Stimulated activated CD4-positive, alpha-beta T cell treated with anti-CD3 and anti-CD28 coated beads, Interleukin-1b, Interleukin-23, amount 100 ng/mL, for 48 hours (primary cell): ENCODE data around the gene ZMYND15.

Experiments
- DNase-seq: peaks from one replicate; pipeline ENCODE4 v3.0.0-alpha.2; 2020

ZMYND15 gene

DNA sequence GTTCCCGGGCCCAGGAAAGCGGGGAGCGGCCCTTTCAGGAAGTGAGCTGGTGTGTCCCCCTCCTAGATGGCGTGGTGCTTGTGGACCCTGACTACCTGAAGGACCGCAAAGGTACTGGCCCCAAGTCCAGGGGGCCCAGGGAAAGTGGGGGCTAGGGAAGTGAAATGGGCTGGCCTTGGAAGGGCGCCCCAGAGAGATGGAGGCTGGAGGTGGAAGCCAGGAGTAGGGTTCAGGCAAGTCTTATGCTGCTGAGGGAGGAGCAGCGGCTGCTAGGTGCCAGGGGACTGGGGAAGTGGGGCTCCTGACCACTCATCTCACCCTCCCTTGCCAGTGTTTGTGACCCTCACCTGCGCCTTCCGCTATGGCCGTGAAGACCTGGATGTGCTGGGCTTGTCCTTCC, 23.6 kb upstream of the ZMYND15 start:
- no peak for DNase-seq

DNA sequence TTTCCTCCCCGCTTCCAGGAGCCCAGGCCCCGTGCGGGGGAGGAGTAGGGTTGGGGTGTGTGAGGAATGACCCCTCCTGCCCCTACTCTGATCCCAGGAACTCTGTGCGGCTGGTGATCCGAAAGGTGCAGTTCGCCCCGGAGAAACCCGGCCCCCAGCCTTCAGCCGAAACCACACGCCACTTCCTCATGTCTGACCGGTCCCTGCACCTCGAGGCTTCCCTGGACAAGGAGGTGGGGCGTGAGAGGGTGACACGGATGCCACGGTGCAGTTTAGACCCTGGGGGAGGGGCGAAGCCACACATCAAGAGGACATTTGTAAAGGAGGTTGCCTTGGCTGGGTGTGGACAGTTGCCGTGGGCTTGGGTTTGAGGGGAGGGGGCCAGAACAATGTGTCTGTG, 21.8 kb upstream of the ZMYND15 start:
- DNase-seq, result no peak

DNA sequence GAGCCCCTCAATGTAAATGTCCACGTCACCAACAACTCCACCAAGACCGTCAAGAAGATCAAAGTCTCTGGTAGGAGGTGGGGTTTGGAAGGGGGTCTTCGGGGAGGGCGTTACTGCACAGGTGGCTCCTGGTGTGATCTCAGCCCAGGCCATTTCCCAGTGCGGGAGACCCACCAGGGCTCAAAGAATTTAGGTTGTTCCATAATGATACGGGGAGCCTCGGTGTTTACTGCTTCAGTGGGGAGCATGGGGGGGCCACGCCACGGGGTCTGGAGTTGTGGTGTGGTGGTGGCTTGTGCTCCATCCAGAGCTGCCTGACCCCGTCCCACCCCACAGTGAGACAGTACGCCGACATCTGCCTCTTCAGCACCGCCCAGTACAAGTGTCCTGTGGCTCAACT, 21.4 kb upstream of the ZMYND15 start:
- DNase-seq, result no peak

DNA sequence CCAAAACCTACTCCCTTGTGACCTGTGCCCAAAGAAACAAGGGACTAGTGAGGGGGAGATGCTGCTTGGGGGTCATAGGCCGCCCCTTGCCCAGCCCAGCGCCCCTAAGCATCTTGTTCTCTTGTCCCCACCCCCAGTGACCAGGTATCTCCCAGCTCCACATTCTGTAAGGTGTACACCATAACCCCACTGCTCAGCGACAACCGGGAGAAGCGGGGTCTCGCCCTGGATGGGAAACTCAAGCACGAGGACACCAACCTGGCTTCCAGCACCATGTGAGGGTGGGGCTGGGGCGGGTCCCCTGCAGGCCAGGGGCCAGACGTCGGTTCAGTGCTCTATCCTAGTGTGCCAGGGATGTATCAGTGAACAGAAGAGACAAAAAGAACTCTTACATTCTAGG, 20.5 kb upstream of the ZMYND15 start:
- no peak for DNase-seq

DNA sequence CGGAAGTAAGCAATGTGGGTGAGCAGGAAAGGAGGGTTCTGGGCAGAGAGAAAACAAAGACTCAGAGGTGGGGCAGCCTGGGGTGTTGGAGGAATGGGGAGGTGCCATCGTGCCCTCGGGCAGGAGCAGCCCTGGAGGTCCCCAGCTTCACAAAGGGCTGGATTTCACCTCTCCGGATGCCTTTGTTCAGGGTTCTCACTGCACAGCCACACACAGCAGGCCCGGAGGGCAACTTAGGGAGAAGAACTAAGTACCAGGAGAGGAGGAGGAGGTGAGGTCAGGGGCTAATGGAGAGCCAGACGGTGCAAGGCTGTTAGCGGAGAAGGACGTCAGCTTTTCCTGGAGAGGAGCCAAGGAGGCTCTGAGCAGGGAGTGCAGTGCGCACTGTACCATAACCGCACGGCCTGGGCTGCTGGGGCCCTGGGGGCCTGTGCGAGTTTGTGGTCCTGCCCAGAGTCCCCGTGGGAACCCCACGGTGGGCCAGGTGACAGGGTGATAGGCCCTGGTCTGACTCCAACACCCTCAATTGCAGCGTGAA, 19.9 kb upstream of the ZMYND15 start:
- DNase-seq, result no peak

DNA sequence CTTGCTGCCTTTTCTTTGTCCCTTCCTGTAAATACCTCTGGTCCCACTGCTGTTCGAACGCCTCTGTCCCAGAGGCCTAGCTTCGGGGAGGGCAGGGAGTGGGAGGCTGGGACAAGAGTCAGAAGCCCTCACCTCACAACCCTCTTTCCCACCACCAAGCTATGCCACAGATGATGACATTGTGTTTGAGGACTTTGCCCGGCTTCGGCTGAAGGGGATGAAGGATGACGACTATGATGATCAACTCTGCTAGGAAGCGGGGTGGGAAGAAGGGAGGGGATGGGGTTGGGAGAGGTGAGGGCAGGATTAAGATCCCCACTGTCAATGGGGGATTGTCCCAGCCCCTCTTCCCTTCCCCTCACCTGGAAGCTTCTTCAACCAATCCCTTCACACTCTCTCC, 18.8 kb upstream of the ZMYND15 start:
- DNase-seq, result no peak

DNA sequence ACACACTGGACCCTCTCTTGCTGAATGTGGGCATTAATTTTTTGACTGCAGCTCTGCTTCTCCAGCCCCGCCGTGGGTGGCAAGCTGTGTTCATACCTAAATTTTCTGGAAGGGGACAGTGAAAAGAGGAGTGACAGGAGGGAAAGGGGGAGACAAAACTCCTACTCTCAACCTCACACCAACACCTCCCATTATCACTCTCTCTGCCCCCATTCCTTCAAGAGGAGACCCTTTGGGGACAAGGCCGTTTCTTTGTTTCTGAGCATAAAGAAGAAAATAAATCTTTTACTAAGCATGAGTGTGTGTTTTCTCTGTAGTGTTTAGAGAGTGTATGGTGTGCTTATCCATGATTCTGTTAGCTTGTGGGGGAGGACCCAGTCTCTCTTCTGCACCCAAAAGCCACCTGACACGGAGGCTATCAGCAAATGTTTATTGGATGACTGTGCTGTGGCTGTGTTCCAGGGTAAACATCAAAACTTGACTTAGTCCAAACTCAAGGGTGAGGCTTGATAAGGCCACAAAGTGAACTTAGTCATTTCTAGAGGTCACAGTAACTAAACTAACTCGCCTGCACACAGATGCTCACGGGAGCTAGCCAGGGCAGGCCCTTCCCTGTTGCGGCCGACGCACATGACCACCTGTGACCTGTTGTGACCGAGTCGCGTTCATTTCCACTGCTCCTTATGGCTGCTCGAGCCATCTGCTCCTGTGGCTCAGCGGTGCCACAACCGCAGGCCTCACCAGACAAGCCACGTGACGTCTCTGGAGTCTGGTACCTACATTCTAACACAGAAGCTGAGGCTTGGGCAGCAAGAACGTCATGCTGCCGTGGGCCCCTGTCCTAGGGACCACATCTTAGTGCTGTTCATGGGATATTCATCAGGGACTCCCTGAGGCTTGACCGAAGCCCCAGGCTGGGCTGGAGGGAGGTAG, 18.2 kb upstream of the ZMYND15 start:
- no peak for DNase-seq

DNA sequence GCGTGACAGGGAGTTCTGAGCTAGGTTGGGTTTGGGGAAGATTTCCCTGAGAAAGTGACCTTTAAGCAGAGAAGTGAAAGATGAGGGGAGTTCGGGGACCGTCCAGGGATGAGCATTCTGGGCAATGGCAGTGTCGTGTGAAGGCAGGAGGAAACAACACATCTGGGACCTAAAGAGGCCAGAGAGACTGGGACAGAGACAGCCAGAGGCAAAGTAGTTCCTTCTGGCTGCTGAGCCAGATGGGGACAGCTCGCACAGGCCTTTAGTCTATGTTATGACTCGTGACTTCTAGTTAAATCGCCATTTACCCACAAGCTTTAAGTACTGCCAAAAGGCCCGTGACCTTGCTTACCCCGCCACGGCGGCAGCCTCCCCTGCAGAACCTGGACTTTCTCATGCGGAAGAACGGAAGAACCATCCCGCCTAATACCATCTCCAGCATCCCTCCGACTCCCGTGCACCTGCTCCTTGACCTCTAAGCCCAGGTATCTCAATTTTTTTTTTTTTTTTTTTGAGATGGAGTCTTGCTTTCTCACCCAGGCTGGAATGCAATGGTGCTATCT, 16.9 kb upstream of the ZMYND15 start:
- DNase-seq, result no peak

DNA sequence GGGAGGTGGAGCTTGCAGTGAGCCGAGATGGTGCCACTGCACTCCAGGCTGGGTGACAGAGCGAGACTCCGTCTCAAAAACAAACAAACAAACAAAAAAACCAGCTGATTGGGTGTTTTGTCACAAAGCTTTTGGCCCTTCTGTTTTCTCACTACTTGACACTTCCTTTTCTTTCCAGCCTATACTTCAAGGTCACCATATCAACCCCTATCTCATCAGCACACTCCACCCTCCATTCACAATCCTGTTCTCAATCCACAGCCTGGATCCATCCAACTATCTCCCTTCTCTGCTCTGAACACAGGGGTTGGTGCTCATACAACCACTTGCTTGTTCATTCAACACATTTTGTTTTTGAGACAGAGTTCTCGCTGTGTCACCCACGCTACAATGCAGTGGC, 15.0 kb upstream of the ZMYND15 start:
- DNase-seq, result no peak

DNA sequence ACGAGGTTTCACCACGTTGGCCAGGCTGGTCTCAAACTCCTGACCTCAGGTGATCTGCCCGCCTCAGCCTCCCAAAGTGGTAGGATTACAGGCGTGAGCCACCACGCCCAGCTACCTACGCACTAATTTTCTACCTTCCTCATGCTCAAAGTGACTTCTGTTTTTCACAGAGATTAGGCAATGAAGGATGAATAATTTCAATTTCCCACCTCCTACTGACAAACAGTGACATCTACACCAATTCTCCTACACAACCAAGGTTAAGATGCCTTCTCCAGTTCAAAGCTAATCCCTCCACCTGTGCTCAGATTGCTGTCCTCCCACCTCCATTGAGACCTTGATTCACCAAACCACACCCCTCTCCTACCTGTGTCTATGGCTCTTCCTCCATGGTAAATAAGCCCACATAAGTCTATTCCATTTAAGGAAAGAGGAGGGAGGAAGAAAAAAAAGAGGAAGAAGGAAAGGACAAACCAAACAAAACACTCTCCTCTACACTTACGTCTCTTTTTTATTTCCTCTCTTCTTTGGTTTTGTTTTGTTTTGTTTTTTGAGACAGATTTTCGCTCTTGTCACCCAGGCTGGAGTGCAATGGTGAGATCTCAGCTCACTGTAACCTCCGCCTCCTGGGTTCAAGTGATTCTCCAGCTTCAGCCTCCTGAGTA, 13.9 kb upstream of the ZMYND15 start:
- DNase-seq, result no peak

DNA sequence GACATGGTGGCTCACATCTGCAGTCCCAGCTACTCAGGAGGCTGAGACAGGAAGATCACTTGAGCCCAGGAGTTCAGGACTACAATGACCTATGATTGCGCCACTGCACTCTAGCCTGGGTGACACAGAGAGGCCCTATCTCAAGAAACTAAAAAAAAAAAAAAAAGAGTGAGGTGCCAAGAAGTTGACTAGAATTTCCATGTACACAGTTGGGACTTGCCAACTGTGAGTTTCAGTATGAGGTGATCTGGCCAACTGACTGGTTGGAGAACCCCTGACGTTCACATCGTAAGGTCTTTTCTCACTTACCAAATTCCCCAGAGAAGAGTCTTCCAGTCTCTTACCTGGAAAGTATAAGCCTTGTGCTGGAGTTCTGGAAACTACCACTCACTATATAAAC, 11.5 kb upstream of the ZMYND15 start:
- DNase-seq, result peak; percentile 42

DNA sequence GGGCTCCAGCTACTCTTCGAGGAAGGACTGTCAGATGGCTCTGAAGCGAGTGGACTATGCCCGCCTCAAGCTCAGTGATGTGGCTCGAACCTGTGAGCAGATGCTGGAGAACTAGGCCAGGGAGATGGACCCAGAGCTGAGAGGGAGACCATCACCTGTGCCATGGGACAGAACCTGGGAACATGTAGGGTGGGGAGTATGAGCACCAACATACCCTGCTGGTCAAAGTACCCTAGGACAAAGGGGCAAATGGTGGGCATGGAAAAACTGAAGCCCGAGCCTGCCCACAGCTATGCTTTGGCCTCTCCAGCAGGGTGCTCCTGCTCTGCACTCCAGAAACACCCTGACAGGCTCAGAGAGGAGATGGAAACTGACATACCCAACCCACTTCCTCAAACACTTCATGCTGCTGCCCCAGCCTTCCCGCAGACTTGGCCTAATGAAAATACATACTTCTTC, 6.5 kb upstream of the ZMYND15 start:
- DNase-seq, result no peak

DNA sequence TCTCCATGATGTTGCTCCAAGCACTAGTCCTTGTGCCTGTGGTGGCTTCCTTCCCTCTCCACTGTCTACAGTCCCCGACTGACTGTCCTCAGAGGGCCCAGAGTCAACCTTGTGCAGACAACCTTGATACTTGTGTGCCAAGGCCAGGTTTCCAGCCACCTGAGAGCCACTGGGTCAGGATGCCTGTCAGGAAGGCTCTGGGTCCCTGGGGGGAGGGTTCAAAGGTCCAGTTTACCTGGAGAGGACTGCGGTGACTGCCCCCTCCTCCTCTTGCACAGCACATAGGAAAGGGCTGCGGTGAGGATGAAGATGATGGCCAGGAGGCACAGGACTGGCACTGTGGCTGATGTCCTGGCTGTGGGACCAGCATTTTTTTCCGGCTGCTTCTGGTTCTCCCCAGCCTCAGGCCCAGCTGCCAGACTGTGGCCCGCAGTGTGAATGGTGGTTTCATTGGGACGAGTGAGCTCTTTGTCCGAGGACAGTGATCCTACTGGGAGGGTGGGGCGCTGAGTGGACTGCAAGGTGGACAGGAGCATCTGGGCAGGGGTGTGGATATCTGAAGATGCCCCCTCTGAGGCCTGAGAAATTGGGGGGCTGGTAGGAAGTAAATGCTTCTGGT, 4.7 kb upstream of the ZMYND15 start:
- DNase-seq, result no peak

DNA sequence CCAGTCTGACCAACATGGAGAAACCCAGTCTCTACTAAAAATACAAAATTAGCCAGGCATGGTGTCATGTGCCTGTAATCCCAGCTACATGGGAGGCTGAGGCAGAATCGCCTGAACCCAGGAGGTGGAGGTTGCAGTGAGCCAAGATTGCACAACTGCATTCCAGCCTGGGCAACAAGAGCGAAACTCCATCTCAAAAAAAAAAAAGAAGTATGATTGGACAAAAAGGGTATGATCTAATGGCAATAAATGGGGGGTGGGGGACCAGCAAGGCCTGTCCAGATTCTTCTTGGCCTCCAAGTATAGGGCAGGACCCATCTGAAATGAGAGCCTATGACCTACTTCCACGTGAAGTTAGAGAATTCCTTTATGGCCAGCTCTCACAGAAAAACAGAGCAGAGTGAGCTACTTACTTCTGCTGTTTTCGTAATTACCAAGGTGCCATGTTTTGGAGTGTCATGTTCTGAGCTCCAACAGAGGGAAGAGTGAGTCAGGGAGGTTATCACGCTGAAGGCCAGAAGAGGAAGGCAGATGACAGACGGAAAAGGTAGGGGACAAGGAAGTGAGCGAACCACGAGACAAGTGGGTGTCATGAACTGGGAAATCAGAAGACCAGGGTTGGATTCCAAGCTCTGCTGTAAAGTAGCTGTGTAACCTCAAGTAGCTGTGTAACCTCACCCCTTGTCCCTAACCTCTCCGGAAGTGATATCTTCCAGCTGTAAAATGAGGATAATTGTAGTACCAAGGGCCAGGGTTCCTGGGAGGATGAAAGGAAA, 3.6 kb upstream of the ZMYND15 start:
- DNase-seq, result no peak

DNA sequence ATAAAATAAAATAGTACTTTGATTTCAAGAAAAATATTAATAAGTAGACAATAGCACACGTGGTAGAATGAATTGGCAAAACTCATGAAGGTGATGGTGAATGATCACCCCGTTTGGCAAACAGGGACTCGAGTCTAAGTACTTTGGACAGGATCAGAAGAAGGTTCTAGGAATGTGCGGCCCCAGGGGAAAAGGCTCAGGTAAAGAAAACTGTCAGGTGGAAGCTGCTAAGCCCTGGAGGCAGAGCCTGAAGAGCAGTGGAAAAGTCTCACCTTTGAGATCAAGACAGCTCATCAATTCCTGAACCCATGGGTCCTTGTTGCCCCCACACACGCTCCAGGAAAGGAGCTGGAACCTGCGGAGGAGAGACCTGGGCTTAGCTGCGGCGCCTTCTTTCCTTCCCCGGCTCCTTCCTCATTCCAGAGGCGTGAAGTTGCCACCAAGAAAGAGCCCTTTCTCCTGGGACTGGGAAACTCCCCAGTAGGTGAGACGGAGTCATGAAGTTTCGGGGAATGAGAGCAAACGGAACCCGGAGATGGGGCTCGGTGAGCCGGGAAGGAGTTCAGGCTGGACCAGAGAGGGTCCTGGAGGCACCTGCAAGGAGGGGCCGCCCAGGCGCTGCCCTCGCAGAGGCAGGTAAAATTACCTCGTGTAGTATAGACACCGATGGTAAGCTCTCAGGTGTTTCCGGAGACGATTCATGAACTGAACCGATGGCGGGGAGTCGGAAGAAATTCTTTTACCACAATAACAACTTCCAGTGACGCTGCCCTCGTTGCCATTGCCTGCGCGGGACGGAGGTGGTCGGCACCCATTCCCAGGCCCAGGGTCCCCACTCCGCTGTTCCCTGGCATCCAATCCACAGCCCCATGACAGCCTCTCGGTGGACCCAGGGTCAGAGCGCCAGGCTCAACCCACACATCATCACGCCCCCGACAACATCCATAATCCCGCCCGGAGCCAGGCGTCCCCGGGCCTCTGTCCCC, 1.2 kb upstream of the ZMYND15 start:
- DNase-seq, result no peak

DNA sequence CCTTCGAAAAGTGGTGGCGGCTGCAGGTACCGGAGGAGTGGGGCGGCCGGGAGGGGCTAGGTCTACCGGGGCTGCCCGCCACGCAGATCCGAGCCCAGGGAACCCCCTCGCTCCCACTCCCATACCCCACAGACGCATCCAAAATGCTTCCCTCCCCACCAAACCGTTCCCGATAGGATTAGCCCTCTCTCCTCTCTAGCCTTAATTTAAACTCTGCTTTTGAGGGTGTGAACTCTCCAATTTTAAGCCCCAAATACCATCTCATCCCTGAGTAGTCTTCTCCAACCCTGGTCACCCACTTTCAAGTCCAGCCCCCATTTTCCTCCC, 355 bp downstream of the ZMYND15 start:
- DNase-seq, result no peak

DNA sequence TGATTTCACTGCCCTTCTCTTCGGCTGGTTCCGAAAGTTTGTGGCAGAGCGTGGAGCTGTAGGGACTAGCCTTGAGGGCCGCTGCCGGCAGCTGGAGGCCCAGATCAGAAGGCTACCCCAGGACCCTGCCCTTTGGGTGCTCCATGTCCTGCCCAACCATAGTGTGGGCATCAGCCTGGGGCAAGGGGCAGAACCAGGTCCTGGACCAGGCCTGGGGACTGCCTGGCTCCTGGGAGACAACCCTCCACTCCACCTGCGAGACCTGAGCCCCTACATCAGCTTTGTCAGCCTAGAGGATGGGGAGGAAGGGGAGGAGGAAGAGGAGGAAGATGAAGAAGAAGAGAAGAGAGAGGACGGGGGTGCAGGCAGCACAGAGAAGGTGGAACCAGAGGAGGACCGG, 951 bp downstream of the ZMYND15 start:
- DNase-seq, result no peak

DNA sequence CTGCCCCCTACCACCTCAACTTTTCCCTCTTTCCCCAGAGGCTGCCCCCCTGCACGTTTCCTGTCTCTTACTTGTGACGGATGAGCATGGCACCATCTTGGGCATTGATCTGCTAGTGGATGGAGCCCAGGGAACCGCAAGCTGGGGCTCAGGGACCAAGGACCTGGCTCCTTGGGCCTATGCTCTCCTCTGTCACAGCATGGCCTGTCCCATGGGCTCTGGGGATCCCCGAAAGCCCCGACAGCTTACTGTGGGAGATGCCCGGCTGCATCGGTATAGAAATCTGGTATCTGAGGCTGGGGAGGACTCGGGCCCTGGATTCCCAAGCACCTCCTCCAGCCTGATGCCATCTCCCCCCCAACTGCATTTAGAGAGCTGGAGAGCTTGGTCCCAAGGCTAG, 1.9 kb downstream of the ZMYND15 start:
- no peak for DNase-seq

DNA sequence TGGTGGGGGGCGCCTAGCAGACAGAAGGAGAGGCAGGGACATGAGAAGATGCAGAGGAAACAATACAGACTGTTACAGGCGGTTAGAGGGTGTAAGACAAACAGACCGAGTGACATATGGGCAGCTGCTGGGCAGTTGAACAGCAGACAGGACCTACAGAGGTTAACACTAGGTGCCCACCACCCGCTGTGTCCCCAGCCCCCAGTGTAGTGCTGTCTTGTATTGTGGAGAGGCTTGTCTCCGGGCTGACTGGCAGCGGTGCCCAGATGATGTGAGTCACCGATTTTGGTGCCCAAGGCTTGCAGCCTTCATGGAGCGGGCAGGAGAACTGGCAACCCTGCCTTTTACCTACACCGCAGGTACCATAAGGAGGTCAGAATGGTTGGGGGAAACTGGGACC, 2.5 kb downstream of the ZMYND15 start:
- DNase-seq, result no peak

DNA sequence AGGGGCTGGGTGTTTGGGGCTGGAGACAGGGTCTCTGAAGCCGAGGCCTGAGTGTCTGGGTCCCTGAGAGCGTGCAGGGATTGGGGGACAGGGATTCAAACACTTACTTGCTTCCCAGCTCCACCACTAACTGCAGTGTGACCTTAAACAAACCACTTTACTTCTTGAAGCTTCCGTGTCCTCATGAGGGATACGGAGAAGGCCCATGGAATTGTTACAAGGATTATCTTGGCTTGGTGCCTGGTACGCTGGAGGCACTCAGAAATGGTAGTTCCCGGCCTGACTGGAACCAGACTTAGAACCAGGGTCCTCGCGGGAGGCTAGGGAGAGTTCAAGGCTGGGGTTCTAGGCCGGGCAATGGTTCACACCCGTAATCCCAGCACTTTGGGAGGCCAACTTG, 3.0 kb downstream of the ZMYND15 start:
- no peak for DNase-seq

DNA sequence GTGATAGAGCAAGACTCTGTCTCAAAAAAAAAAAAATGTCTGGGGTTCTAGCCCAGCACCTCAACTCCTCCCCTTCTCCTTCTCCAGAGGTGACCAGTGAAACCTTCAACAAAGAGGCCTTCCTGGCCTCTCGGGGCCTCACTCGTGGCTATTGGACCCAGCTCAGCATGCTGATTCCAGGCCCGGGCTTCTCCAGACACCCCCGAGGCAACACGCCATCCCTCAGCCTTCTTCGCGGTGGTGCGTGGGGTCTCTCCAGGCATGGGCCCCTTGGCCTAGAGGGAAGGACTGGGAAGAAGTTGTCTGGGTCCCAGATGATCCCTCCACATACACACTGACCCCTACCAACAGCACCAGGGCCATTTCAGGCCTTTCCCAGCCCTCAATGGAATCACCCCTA, 3.6 kb downstream of the ZMYND15 start:
- DNase-seq, result no peak
